ENCODE results near the gene MFSD11. TPM values are rescaled to one million over a fixed set of nuclear protein-coding genes. Genes with fewer than 3 reads are reported as not detected.

Gene MFSD11
- polyA plus RNA-seq, 2 of the 4 experiments (the other 2 are of a cell fraction): 17.5 to 26.0 TPM

DNA sequence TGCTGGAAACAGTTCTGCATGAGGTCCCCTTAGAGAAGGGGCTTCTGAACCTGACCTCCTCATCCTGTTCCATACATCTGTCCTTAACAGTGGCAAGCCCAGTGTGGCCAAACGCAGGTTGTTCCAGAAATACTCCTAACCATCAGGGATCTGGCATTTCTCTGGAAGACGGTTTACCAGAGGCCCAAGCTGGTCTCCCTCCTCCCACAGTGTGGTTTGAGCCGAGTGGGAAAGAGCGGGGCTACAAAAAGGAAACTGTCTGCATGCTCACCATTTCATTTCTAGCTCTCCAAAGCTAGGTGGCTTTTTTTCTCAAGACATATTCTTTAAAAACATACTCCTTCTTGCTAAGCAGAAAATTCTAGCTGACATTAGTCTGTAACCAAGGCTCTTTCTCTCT, 33.1 kb upstream of the MFSD11 start:
- peaks cover 9% of the 10 kb centered on the region for H3K4me1 ChIP-seq
- no peak for TF ChIP-seq EHF (CRISPR knock-in tag; IDR thresholded peaks at IDR 0.05)
- TF ChIP-seq NR3C1 (IDR thresholded peaks at IDR 0.05): no peak
- TF ChIP-seq REST (IDR thresholded peaks at IDR 0.05): no peak
- no peak for TF ChIP-seq NPAS2 (CRISPR knock-in tag; IDR thresholded peaks at IDR 0.05; ENCODE audit: borderline replicate concordance)
- no peak for TF ChIP-seq RAD21 (conservative IDR thresholded peaks at IDR 0.05 in 1 of 2, IDR thresholded peaks at IDR 0.05 in 1 of 2)
- TF ChIP-seq GATA3 (IDR thresholded peaks at IDR 0.05; ENCODE audit: borderline replicate concordance): no peak
- TF ChIP-seq ATOH8 (CRISPR knock-in tag; IDR thresholded peaks at IDR 0.05; ENCODE audit: low read depth): no peak
- TF ChIP-seq MAFK (IDR thresholded peaks at IDR 0.05; ENCODE audit: partially characterized antibody): no peak
- no peak overlapping the region for H3K4me3 ChIP-seq
- 76% methylated on average over 4 of the region's 4 CpGs for WGBS (ENCODE audit: missing lambda C conversion rate)
- POLR2A ChIA-PET: no interaction called here
- FAIRE-seq (no peak), ATAC-seq (no peak), DNase-seq (ENCODE audit: low read depth in 1 of 2, low spot score in 1 of 2) (no peak)
- H3K4me2 ChIP-seq: no peak overlapping the region
- no peak overlapping the region for H3K27ac ChIP-seq
- H3K9me3 ChIP-seq: no peaks in the 10 kb centered on the region
- CTCF ChIA-PET: interaction anchor here (0.5 to 26.0 kb wide), 5 partner anchors 9 to 240 kb away, joined by 3 to 456 read pairs (median 8); no protein-coding TSS in a partner anchor

DNA sequence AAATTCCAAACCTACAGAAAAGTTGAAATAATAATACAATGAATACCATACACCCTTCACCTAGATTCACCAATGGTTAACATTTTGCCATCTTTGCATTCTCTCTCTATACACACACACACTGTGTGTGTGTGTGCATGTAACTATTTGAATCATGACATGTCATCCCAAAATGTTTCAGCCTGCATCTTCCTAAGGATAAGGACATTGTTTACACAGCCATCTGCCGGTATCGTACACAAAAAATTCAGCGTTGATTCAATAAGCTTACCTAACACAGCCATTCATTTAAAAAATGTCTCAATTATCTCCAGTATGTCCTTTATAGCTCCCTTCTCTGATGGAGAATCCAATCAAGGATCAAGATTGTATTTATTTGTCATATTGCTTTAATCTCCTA, 31.1 kb upstream of the MFSD11 start:
- 90% methylated on average over 3 of the region's 3 CpGs for WGBS (ENCODE audit: missing lambda C conversion rate)
- TF ChIP-seq ZNF302 (CRISPR knock-in tag; IDR thresholded peaks at IDR 0.05): no peak
- no peak for TF ChIP-seq TFCP2L1 (CRISPR knock-in tag; IDR thresholded peaks at IDR 0.05)
- TF ChIP-seq EHMT2 (IDR thresholded peaks at IDR 0.05; ENCODE audit: low read depth): no peak
- TF ChIP-seq EHF (CRISPR knock-in tag; IDR thresholded peaks at IDR 0.05): no peak
- no peak for TF ChIP-seq NFE2L2 (conservative IDR thresholded peaks at IDR 0.05; ENCODE audit: low read length)
- H3K27ac ChIP-seq: no peak overlapping the region
- H3K9me3 ChIP-seq: no peaks in the 10 kb centered on the region
- no peak for FAIRE-seq
- ChIA-PET POLR2A (no interaction called here), CTCF (interaction anchor here (26.0 kb wide), 1 partner anchor 17 kb away, joined by 456 read pairs; no protein-coding TSS in a partner anchor)
- no peak overlapping the region for H3K4me2 ChIP-seq
- DNase-seq (ENCODE audit: low read depth in 1 of 2, low spot score in 1 of 2): no peak
- no peak for ATAC-seq
- H3K4me1 ChIP-seq: peaks cover 21% of the 10 kb centered on the region
- no peak overlapping the region for H3K4me3 ChIP-seq

- 0 out of 6 replicates have a peak overlapping the region, but pooled peaks of 1 of the 2 experiments have one; percentile 29 for H3K27ac ChIP-seq
Measured at GRCh38 chr17:76707985-76708807, 29.7 kb upstream of the MFSD11 start.

More at GRCh38 chr17:76707985-76708807, 29.7 kb upstream of the MFSD11 start:
- peaks cover 22% of the 10 kb centered on the region for H3K4me1 ChIP-seq
- H3K9me3 ChIP-seq: no peaks in the 10 kb centered on the region
- no peak overlapping the region for H3K4me2 ChIP-seq
- no peak overlapping the region for H3K4me3 ChIP-seq
- ATAC-seq (no peak), FAIRE-seq (no peak), DNase-seq (ENCODE audit: low read depth in 1 of 2, low spot score in 1 of 2) (no peak)
- TF ChIP-seq, protein P1, sequence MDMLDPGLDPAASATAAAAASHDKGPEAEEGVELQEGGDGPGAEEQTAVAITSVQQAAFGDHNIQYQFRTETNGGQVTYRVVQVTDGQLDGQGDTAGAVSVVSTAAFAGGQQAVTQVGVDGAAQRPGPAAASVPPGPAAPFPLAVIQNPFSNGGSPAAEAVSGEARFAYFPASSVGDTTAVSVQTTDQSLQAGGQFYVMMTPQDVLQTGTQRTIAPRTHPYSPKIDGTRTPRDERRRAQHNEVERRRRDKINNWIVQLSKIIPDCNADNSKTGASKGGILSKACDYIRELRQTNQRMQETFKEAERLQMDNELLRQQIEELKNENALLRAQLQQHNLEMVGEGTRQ (IDR thresholded peaks at IDR 0.05): no peak
- TF ChIP-seq CHD2 (IDR thresholded peaks at IDR 0.05; ENCODE audit: low read length, partially characterized antibody): no peak
- no peak for TF ChIP-seq CBX2 (IDR thresholded peaks at IDR 0.05; ENCODE audit: borderline replicate concordance, low read depth)
- no peak for TF ChIP-seq BHLHE40 (IDR thresholded peaks at IDR 0.05; ENCODE audit: low read depth, low read length)
- peak; percentile 13; the same call in 1 of the 3 replicates for TF ChIP-seq CTCF (IDR thresholded peaks at IDR 0.05)
- CTCF ChIA-PET: interaction anchor here (0.9 to 26.0 kb wide), 10 partner anchors 11 to 250 kb away, joined by 3 to 456 read pairs (median 4); partner anchors contain the start of genes JMJD6 and METTL23
- 84% methylated on average over 14 of the region's 14 CpGs for WGBS (ENCODE audit: missing lambda C conversion rate)
- POLR2A ChIA-PET: no interaction called here
